PFSK-1 (cell line): ENCODE results near the gene NFE2.

Source experiments
- FOXP2 ChIP-seq: optimal IDR thresholded peaks from 2 replicates; pipeline ENCODE3; 2011; ENCODE audit warnings: borderline replicate concordance, control low read depth, inconsistent platforms; ENCODE audit not compliant: insufficient read depth; ENCODE audit errors: extremely low read length, extremely low read depth
- POLR2AphosphoS5 ChIP-seq: IDR thresholded peaks from 2 replicates; pipeline ENCODE4 v1.6.1; 2012; ENCODE audit warnings: low read depth, mild to moderate bottlenecking, control low read depth, low read length, moderate library complexity

- TF ChIP-seq FOXP2 (no peak), POLR2AphosphoS5 (no peak)
Measured at GRCh38 chr12:54292083-54292930, 8.5 kb downstream of the NFE2 start.
